Kidney glomerular epithelial cell (primary cell): ENCODE measurements around the gene CCDC201.

ENCODE experiments used
- DNase-seq: peaks from one replicate; lab custom pipeline; 2025; lab: John Stamatoyannopoulos, UW

Gene CCDC201

DNA sequence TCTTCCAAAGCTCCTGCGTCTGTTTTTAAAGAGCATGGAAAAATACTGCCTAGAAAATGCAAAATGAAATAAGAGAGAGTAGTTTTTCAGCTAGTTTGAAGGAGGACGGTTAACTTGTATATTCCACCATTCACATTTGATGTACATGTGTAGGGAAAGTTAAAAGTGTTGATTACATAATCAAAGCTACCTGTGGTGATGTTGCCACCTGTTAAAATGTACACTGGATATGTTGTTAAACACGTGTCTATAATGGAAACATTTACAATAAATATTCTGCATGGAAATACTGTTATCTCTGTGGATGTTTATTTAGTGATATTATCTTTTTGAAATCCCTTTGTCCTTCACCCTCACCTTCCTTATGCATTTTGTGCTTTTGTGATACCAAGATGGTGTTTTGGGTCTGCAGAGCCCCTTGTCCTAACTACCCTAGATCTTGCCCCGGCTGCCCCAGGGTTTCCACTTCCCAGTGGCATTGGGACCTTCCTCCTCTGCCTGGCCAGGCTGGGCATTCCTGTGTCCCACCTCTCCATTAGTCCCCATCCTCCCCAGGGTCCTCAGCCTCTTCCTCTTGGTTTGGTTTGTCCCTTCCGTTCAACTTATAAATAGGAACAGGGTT is 20.6 kb upstream of the CCDC201 start:
- no peak for DNase-seq

- no peak for DNase-seq
Observed at GRCh38 chr7:45892407-45893035, 19.6 kb upstream of the CCDC201 start.

DNA sequence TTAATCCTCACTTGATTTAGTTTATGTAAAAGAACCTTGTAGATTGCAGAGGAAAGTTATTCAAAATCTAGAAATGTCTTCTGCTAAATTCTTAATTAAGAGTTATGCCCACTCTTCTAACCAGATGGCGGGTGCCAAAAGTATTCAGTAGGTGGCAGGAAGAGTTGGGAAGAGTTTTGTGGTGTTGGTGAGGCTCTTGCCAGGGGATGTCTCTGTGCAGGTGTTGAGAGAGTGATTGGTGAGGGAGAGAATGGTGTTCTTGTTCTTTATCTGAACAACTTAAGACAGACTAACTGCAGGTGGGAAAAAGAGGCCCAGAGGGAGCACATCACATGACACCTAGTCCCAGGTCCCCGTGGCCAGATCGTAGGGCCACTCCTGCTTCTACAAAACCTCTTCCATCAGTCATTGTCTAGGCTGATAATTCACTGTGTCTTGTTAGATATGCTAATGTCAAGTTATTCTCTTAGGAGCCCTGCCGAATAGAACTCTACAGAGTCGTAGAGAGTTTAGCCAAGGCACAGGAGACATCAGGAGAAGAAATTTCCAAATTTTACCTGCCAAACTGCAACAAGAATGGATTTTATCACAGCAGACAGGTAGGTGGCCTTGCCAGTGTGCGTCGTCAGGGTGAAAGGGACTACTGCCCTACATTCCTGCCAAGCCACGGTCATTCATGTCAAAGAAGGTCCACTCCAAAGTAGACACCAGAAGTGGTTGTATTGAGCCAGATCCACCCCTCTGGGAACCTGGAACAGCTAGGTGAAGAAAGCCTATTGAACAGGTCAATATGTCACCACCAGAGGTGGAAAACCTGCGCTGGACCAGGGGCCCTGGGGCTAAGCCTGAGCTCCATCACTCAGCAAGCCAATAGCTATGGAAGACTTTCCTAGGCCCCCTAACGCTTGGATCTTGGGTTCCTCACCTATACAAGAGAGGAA is 18.9 kb upstream of the CCDC201 start:
- no peak for DNase-seq

DNA sequence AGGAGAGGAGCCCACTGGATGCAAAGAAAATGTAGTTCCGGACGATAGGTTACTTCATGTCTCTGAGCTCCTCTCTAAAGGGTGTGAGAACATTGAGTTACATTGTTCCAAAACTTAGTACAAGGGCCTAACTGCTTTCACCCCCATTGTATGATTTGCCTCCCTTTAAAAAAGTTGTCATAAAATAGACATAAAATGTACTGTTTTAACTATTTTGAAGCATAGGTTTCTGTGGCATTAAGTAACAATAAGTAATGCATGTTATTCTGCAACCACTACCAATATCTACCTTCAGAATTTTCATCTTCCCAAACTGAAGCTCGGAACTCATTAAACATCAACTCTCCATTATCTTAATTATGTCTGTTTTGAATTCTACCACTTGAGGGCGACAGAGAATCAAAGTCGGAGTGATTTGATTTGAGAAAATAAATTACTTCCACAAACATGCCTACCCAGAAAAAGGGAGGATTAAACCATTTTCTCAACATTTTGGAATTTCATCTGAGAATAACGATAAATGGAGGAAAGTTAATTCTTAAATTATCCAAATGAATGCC is 18.1 kb upstream of the CCDC201 start:
- peak; percentile 59 for DNase-seq

DNA sequence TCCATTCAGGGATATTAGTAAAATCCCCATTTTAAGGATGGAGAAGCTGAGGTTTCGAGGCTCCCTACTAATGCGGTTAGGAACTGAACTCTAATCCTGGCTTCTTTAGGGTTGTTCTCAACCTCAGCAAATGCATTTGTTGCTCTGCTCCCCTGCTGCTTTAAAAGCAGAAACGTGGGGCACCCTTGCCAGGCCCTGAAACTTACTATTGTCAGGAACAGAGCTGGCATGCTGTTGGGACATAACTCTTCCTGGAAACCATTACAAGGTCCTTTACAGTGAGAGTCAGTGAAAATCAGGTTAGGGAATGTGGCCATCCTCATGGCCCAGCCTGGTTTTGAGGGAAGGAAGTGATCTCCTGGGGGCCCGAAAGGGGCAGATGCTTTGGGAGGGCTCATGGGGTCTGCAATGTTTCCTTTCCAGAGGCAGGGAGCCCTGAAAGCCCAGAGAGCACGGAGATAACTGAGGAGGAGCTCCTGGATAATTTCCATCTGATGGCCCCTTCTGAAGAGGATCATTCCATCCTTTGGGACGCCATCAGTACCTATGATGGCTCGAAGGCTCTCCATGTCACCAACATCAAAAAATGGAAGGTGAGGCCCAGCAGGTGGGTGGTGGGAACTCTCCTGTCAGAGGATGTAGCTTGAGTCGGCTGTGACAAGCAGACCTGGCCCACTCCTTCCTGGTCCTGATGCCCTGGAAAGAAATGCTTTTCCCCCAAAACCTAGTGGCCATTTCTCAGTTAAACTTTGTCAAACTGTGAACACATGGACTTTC is 17.4 kb upstream of the CCDC201 start:
- DNase-seq, result no peak

DNA sequence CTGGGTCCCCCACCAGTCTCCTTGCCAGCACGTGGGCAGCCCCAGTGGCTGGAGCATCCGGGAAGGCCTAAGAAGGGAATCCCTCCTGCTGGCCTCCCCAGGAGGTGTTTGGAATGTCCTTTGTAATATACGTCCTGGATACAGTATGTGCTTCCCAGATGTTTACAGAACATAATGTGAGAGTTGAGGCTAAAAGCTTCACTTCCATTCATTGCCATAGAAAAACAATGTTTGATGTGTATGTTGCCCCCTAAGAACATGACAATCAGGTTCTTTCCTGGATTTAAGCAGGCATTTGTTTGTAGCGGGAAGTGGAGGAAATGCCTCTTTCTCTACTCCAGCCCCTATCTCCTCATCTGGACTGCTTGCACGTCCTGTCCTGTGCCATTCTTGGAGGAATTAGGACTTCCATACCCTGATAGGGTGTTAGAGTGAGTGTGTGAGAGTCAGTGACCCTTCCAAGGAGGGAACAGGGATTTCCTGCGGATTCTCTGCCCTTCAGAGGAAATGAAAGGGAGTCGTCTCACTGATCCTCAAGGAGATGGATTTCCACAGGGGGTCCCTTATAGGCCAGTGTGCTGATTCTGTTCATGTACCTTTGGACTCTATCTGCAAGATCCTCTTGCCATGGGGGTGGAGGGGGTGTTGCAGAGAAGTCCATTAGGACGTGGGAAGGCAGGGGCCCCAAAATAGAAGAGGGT is 16.6 kb upstream of the CCDC201 start:
- DNase-seq, result no peak

DNA sequence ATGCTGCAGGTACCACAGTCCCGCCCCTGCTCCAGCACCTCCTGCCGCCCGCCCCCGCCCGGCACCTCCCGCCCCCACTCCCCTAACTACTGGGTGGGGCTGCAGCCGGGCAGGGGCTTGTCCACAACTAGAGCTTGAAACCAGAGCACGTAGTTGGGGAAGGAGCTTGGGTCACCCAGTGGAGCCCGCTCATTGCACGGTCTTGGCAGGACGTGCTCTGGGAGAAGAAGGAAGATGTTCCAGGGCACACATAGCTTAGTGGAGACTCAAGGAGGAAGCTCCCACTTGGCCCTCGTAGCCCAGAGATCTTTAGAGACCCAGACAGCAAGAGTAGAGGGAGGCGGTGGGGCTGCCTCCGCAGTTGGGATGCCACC is 16.1 kb upstream of the CCDC201 start:
- DNase-seq, result no peak

DNA sequence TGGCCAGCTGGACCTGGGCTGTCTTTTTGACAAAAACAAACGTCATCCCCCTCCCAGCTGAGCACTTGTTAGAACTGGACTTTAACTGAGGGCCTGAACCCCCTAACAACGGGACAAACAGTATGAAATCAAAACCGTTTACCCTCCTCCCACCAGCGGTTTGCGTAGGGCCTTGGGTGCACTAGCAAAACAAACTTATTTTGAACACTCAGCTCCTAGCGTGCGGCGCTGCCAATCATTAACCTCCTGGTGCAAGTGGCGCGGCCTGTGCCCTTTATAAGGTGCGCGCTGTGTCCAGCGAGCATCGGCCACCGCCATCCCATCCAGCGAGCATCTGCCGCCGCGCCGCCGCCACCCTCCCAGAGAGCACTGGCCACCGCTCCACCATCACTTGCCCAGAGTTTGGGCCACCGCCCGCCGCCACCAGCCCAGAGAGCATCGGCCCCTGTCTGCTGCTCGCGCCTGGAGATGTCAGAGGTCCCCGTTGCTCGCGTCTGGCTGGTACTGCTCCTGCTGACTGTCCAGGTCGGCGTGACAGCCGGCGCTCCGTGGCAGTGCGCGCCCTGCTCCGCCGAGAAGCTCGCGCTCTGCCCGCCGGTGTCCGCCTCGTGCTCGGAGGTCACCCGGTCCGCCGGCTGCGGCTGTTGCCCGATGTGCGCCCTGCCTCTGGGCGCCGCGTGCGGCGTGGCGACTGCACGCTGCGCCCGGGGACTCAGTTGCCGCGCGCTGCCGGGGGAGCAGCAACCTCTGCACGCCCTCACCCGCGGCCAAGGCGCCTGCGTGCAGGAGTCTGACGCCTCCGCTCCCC is 15.5 kb upstream of the CCDC201 start, which contains the start of gene IGFBP1:
TSS of gene IGFBP1 (plus strand) at position 304 of the 808 bp plus-strand sequence. CDS start at position 469, 165 bp downstream.
- DNase-seq, result peak; percentile 41

DNA sequence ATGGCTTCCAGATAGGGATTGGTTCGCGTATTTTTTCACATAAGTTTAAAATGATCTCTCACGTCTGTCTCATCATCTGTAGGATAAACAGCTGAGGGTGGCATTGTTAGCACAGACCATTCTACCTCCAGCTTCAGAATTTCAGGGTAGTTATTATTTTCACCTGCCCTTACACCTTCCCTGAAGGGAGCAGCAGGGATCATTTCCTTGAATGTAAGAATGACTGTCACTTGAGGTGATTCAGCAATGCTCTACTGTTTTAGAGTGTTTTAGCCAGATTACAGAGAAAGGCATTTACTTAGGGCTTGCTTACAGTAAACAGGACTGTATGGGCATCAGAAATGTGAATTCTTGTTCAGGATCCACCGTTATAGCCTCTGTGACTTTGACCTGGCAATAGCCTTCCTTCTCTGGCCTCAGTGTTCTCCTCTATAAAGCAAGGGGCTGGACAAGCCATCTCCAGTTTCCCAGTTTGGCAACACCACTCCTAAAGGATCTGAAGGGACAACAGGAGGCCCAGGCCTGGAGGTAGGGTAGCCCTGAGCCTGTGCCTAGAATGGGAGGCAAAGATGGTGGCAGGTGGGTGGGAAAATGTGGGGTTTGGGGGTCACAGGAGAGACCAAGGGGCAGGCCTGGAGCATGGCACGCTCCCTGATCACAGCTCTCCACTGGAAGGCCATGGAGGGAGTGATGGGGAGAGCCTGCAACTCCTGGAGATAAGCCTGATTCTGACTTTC is 14.2 kb upstream of the CCDC201 start:
- DNase-seq, result no peak

- peak; percentile 98 for DNase-seq
Observed at GRCh38 chr7:45885264-45885882, 12.5 kb upstream of the CCDC201 start.

DNA sequence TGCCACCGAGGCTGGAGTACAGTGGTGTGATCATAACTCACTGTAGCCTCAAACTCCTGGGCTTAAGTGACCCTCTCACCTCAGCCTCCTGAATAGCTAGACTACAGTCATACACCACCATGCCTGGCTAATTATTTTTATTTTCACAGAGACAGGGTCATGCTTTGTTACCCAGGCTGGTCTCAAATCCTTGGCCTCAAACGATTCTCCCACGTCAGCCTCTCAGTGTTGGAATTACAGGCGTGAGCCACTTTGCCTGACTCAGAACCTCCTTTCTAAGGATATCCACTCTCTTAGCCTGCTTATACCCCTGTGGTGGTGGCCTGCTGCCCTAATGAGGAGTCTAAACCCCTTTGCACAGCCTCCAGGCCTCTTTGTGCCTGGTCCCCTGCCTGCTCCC is 11.3 kb upstream of the CCDC201 start:
- peak; percentile 85 for DNase-seq

DNA sequence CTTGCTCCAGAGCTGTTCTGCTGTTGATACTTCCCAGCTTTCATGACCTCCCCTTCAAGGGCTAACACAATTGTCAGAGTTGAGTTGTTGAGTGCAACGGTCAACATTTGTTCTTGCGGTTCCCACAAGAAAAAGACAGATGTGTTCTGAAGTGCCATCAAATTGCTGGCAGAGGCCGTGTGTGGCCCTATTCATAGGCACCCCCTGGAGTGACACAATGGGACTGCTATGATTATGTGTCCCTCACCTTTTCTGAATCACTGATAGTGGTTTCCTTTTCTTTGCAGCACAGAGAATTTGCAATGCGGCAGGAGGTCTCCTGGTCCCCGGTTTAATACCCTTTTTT is 9.6 kb upstream of the CCDC201 start:
- DNase-seq, result no peak

- DNase-seq, result peak; percentile 9
Observed at GRCh38 chr7:45881759-45882464, 9.0 kb upstream of the CCDC201 start.

DNA sequence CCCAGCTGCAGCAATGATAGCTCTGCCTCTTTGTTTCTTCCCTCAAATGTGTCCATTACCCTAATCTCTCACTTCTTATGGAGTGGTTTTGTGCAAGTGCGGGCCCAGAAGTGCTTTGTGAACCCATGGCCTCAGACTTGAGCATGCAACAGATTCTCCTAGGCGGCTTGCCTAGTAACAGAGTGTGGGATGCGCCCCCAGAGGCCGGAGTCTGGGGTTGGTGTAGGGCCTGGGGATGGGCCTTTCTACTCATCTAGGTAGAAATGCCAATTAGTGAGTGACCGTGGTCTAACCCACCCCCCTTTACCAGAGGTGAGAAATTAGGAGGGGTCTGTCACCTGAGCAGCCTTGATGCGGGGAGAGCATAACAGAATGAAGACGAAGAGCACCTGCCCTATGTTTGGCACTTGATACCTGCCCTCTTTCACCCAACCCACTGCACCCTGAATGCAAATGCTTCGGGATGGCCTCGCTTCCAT is 8.4 kb upstream of the CCDC201 start:
- DNase-seq, result no peak

- DNase-seq, result no peak
Observed at GRCh38 chr7:45880433-45880860, 7.6 kb upstream of the CCDC201 start.

DNA sequence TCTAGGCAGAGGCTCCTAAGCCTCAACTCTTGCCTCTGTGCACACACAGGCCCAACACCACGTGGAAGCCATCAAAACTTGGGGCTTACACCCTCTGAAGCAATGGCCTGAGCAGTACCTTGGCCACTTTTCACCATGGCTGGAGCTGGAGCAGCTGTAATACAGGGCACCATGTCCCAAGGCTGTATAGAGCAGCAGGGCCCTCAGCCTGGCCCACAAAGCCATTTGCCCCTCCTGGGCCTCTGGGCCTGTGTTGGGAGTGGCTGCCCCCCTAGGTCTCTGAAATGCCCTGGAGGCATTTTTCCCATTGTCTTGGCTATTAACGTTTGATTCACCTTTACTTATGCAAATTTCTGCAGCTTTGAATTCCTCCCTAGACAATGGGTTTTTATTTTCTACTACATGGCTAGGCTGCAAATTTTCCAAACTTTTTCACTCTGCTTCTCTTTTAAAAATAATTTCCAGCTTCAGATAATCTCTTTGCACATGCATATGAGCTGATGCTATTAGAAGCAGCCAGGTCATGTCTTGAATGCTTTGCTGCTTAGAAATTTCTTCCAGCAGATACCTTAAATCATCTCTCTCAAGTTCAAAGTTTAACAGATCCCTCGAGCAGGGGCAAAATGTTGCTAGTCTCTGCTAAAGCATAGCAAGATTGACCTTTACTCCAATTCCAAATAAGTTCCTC is 5.7 kb upstream of the CCDC201 start:
- no peak for DNase-seq

DNA sequence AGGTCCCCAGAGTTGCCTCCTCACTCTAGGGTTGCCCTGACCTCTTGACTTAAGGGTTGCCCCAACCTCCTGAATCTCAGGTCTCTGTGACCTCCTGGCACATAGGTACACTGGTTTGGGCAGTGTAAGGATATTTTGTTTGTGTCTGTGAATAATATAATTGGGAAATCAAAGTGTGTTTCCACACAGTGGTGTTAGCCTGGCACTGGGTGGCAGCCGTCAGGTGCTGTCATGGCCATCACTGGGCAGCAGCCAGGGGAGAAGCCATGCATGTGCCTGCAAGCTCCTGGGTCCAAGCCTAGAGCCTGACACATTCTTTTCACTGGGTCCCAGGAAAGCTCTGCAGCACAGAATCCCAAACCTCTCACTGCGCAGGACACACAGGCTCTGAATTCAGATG is 3.6 kb upstream of the CCDC201 start:
- DNase-seq, result no peak
